HG03442 (cell line): ENCODE results near the gene PLEKHG4B.
"Not testable (repeated sequence)": the region's sequence is repeated elsewhere in the genome, so short reads cannot be mapped to it uniquely, and the experiment has no call there.

Source experiments
- ATAC-seq: cut with Tn5 transposase; IDR thresholded peaks from one replicate; pipeline ENCODE4 v1.9.1; 2021; ENCODE audit warnings: mild to moderate bottlenecking, moderate library complexity; ENCODE audit not compliant: unreplicated experiment

The PLEKHG4B gene

DNA sequence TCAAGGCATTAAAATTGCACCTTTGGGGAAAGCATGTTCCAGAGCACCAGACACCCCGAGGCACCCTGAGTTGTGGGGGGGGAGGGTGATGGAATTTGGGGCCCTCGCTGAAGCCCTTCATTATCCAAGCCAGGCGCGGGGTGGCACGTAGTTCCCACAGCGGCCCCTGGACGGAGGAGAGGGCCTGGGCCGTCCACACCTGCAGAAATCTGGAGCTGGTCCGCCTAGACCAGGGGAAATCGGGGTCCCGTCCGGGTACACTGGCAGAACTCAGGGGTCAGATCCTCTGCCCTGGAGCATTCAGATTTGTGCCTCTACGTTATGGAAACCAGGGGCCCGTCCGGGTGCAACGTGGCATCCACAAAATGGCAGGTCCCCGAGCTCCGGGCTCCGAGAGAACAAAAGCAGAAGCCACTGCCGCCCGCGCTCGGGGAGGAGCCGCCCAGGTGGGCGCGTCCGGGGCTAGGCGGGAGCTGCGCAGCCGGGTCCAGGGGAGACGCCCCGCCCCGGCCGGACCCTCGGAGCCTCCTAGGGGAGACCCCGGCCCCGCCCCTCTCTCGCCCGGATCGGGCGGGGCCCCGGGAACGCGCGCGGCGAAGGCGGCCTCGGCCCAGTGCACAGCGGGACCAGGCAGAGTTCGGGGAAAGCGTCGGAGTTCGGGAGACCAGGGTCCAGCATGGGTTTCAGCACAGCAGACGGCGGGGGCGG lies at the start of gene PLEKHG4B:
PLEKHG4B (plus strand) TSS at position 613 of the 708 bp plus-strand sequence; CDS start at position 677, 64 bp downstream.
- no peak for ATAC-seq

GRCh38 chr5:42250-42649 lies 49.7 kb upstream of the PLEKHG4B start:
- no peak for ATAC-seq

DNA sequence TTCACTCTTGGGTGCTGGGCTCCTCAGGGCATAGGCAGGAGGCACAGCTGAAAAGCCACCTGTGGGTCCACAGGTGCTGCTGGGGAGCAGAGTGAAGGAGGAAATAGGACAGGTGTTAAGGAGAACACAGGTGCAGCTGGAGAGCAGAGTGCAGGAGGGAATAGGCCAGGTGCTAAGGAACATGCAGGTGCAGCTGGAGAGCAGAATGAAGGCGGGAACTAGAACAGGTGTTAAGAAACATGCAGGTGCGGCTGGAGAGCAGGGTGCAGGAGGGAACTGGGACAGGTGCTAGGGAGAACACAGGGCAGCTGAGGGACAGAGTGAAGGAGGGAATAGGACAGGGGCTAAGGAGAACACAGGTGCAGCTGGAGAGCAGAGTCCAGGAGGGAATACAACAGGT lies 43.8 kb upstream of the PLEKHG4B start:
- ATAC-seq = no peak

DNA sequence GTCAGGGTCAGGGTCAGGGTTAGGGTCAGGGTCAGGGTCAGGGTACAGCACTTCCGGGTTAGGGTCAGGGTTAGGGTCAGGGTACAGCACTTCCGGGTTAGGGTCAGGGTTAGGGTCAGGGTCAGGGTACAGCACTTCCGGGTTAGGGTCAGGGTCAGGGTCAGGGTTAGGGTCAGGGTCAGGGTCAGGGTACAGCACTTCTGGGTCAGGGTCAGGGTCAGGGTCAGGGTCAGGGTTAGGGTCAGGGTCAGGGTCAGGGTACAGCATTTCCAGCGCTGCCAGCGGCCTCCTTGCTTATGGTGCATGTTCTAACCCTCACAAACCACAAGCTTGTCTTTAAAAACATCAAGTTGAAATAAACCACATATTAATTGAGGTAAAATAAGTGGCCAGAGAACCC lies 42.4 kb upstream of the PLEKHG4B start:
- ATAC-seq = not testable (repeated sequence)

DNA sequence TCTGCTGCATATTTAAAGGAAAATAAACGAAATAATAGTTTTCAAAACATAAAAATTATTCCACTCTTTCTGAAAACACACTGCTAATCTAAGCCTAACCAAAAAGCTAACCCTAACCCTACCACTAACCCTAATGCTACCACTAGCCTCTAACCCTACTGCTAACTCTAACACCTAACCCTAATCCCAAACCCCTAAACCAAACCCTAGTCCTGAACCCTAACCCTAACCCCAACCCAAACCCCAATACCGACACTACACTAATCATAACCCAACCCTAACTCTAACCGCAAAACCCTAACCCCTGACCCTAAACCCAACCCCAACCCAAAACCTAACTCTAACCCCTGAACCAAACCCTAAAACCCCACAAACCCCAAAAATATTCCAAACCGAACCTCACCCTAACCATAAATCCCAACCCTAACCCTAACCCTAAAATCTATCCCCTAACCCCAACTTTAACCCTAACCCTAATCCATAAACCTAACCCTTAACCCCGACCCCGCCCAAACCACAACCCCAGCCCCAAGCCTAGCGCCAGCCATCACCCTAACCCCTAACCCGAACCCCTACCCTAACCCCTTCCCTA lies 41.9 kb upstream of the PLEKHG4B start:
- ATAC-seq = no peak

GRCh38 chr5:50724-51499 lies 41.1 kb upstream of the PLEKHG4B start:
- no peak for ATAC-seq

- no peak for ATAC-seq
Measured at GRCh38 chr5:51500-51823, 40.5 kb upstream of the PLEKHG4B start.

DNA sequence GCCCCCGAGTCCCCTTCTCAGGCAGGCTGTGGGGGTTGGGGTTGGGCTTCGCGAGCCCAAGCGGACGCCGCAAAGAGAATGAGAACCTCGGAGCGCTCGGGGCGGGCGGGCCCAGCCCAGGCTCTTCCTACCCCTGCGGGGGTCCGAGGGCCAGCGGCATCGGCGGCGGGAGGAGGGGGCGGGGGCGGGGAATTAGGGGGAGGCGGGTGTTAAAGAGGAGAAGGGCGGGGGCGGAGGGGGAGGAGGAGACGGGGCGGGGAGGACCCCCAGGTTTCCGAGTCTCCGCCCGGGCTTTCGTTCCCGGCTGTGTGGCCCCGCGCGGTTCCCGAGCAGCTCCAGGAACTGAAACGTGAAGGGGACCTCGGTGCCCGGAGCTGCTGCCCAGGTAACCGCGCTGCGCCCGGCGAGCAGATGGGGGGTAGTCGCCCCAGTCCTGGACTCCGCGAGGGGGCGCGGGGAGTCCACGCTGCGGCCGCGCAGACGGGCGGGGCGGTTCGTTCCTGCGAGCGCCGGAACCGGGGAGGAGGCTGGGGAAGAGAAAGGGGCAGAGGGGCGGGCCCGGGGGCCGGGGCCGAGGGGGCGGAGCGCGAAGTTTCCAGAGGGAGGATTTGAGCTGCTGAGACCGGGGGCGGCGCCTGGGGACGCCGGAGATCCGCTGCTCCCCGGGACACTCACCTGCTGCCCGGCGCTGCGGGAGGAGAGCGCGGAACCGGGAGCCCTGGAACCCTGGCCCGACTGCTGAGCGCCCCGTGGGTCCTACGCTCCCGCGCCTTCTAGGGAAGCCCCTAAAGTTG lies 38.4 kb upstream of the PLEKHG4B start:
- ATAC-seq = no peak

DNA sequence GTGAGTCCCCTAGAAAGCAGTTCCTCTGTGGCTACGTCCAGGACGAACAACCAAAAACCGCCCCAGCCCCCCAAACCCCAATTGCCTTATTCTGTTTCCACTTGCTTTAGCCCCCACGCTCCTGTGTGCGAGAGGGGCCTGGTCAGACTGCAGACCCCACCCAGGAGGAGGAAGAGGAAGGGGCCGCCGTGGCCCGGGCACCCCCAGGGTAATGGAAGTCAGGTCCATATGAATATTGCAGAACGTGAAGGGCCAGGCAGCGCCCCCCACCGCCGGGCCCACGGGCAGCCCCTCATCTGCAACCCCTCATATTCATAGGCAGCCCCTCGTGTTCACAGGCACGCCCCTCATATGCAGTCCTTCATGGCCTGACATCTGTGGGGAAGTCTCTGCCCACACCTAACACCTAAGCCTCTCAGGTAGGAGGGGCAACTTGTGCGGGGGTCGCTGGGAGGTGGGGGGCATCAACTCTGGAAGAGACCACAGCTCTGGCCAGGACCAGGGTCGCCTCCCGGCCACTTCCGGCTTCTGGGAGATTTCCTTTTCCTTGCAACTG lies 37.7 kb upstream of the PLEKHG4B start:
- no peak for ATAC-seq

GRCh38 chr5:54876-55569 lies 36.9 kb upstream of the PLEKHG4B start:
- no peak for ATAC-seq

DNA sequence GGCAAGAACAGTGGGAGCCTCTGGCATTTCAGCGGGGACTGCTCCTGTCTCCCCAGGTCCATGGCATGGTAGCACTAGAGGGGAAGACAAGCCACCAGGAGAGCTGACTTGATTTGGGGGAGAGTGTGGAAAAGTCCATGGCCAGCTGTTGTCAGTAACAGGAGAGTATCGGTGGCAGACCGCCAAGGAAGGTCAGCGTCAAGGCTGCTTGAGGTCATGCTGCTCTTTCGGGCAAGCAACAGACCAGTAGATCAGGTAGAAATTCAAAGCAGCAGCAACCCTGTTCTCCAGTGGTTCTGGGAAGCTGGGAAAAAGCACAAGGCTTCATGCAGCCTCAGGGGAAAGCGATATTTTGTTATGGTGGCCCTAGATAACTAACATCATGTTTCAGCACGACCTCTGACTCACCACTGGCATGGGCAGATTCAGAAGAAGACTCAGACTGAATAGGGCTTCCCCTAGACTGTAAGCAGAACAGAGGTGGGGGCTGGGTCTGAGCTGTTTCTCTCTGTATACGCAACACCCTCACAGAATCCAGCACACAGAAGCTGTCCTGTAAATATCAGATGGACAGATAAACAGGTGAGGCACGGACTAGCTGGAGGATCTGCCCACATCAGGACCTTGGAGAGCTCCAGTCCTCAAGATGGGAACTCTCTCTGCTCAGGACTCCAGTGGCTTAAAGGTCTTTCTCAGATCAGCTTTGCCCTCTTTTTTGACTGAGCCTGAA lies 35.2 kb upstream of the PLEKHG4B start:
- no peak for ATAC-seq

DNA sequence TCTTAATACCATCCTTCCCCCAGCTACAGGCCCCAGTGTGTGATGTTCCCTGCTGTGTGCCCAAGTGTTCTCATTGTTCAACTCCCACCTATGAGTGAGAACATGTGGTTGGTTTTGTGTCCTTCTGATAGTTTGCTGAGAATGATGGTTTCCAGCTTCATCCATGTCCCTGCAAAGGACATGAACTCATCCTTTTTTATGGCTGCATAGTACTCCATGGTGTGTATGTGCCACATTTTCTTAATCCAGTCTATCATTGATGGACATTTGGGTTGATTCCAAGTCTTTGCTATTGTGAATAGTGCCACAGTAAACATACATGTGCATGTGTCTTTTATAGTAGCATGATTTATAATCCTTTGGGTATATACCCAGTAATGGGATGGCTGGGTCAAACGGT lies 31.7 kb upstream of the PLEKHG4B start:
- not testable (repeated sequence) for ATAC-seq

GRCh38 chr5:70440-70839 lies 21.5 kb upstream of the PLEKHG4B start:
- no peak for ATAC-seq

- not testable (repeated sequence) for ATAC-seq
Measured at GRCh38 chr5:72316-73180, 19.4 kb upstream of the PLEKHG4B start.

DNA sequence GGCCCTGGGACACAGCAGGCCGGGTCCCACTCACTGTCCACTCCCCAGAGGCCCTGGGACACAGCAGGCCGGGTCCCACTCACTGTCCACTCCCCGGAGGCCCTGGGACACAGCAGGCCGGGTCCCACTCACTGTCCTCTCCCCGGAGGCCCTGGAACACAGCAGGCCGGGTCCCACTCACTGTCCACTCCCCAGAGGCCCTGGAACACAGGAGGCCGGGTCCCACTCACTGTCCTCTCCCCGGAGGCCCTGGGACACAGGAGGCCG lies 18.9 kb upstream of the PLEKHG4B start:
- ATAC-seq = not testable (repeated sequence)

GRCh38 chr5:73768-74502 lies 18.0 kb upstream of the PLEKHG4B start:
- ATAC-seq = no peak

DNA sequence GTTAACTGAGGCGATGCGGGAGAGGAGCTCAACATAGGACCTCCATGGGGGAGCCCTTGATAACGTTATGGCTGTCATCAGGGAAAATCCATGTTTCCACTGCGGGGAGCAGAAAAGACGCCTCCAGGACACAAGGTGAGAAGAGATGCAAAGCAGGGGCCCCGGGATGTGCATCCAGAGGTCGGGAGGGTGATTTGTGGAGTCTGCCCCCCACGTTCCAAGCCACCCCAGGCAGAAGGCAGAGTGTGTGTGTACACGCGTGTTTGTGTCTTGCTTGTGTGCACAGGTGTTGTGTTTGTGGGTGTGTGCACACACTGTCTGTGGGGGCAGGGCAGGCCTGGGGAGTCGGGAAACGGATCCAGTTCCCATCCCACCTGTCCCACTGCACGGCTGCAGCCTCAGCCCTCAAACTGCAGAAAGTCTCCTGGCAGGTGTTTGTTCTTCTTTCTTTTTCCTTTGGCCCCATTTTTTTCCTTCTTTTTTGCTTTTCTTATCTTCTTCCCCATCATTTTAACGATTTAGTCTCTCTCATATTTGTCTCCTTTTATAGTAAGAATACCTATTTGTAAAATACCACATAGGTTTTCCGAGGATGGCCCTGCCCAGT lies 17.4 kb upstream of the PLEKHG4B start:
- ATAC-seq = no peak
